HepG2 (cell line): ENCODE results near the gene SULT2B1. TPM values are rescaled to one million over a fixed set of nuclear protein-coding genes. Genes with fewer than 3 reads are reported as not detected.
A peak's percentile ranks its signal among the peaks of the same experiment; 100 is the strongest.

Experiments used
- GABPB1 ChIP-seq: IDR thresholded peaks from 2 replicates; pipeline ENCODE4 v1.6.1; 2016; ENCODE audit warnings: mild to moderate bottlenecking, missing genetic modification reagents, moderate library complexity, missing compliant biosample characterization
- GATAD1 ChIP-seq: IDR thresholded peaks from 2 replicates; pipeline ENCODE4 v1.6.1; 2016; ENCODE audit warnings: missing genetic modification reagents, missing compliant biosample characterization
- NPAS2 ChIP-seq: sonication (generic); formaldehyde crosslinking; IDR thresholded peaks from 2 replicates; pipeline ENCODE4 v1.8.0; 2022; ENCODE audit warnings: mild to moderate bottlenecking, missing genetic modification reagents, borderline replicate concordance
- RAD21 ChIP-seq: fragments of 450-650 bp; formaldehyde crosslinking; IDR thresholded peaks from 2 replicates; pipeline ENCODE4 v1.5.0; 2020; ENCODE audit warnings: mild to moderate bottlenecking
- RBM39 ChIP-seq: fragments of 200-400 bp; formaldehyde crosslinking; IDR thresholded peaks from one replicate; pipeline ENCODE4 v1.6.1; 2018; ENCODE audit warnings: antibody characterized with exemption, mild to moderate bottlenecking, low read depth, low read length; ENCODE audit not compliant: poor library complexity, severe bottlenecking
- ZNF451 ChIP-seq: sonication (generic); formaldehyde crosslinking; IDR thresholded peaks from 2 replicates; pipeline ENCODE4 v1.5.0; 2020; ENCODE audit warnings: mild to moderate bottlenecking, missing genetic modification reagents
- ZNF577 ChIP-seq: sonication (generic); formaldehyde crosslinking; IDR thresholded peaks from 2 replicates; pipeline ENCODE4 v1.4.0; 2020; ENCODE audit warnings: mild to moderate bottlenecking, low read depth, missing genetic modification reagents, borderline replicate concordance
- polyA plus RNA-seq, 8 experiments: library from polyadenylated mRNA; depleted of rRNA in 3 of 8; stranded (reverse) in 7 of 8; unstranded in 1 of 8; fragments of >200 nt; fragmentation: Illumina TruSeq in 4 of 8; extraction: Trizol in 4 of 8; gene quantifications; 2 replicates each; pipeline versions ENCODE4 v1.2.1 to v1.2.3, GENCODE V29; 2011 to 2016; ENCODE audit warnings: low read depth in 4 of 8, missing spikeins in 1 of 8, mixed read lengths in 1 of 8; ENCODE audit not compliant: insufficient read depth in 1 of 8
- total RNA-seq, 5 experiments: library from RNA; depleted of rRNA; stranded (reverse); fragments of >200 nt; fragmentation: Illumina TruSeq; extraction: Trizol; gene quantifications; 2 replicates each; pipeline ENCODE4 v1.2.3, GENCODE V29; 2016; ENCODE audit warnings: low read depth in 1 of 5
- TF ChIP-seq, protein P1 (sequence below): sonication (generic); formaldehyde crosslinking; IDR thresholded peaks from one replicate; pipeline ENCODE4 v1.5.1; 2020; ENCODE audit warnings: mild to moderate bottlenecking, missing genetic modification reagents; ENCODE audit errors: not compliant biosample characterization
- TF ChIP-seq, protein P2 (sequence below): sonication (generic); formaldehyde crosslinking; IDR thresholded peaks from 2 replicates; pipeline ENCODE4 v1.5.0; 2020; ENCODE audit warnings: mild to moderate bottlenecking, missing genetic modification reagents
- TF ChIP-seq, protein P3 (sequence below): IDR thresholded peaks from 2 replicates; pipeline ENCODE4 v1.6.1; 2012; ENCODE audit warnings: low read depth, low read length, improper control_type of control experiment
- TF ChIP-seq, protein P4 (sequence below): sonication (generic); formaldehyde crosslinking; IDR thresholded peaks from 2 replicates; pipeline ENCODE4 v1.4.0; 2020; ENCODE audit warnings: low read depth, missing genetic modification reagents

SULT2B1 gene
- total and polyA plus RNA-seq, 2 of the 13 experiments (the other 11 are each of a cell fraction or from before 2014, with no cell fraction given): 0.13 TPM; not detected in 1

DNA sequence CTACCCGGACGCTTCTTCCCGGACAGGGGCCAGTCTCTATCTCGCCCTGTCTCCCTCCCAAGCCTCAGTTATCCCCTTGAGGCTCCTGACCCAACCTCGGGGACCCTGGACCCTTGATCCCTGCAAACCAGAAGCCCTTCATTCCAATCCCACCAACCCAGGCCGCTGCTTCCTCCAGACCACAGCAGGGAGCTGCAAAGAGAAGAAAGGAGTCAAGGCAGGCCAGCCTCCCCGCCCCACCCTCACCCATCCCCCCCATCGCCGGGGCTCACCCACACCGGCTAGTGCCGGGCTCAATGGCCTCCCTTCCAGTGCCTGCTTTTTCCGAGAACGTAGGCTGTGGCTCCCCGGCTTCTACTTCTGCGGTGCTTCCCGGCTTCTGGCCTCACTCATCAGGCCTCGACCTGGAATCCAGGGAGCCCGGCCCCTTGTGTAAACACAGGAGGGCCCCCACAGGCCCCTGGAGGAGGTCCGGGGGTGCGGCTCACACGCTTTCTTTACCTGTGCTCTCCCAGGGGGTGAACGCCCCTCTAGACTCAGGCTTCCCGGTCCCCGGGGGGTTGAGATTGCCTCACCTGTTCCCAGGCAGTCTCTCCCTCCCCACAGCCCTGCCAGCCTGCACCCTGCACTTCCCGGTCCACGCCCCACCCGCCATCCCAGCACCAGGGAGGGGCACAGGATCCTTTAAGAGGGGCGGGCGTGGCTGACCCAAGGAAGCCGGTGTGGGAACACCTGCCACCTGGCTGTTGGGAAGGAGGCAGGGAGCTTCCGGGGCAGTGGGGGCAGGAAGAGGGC, 62.7 kb downstream of the SULT2B1 start, which contains the start of gene FAM83E (continued):
- TF ChIP-seq, protein P1, sequence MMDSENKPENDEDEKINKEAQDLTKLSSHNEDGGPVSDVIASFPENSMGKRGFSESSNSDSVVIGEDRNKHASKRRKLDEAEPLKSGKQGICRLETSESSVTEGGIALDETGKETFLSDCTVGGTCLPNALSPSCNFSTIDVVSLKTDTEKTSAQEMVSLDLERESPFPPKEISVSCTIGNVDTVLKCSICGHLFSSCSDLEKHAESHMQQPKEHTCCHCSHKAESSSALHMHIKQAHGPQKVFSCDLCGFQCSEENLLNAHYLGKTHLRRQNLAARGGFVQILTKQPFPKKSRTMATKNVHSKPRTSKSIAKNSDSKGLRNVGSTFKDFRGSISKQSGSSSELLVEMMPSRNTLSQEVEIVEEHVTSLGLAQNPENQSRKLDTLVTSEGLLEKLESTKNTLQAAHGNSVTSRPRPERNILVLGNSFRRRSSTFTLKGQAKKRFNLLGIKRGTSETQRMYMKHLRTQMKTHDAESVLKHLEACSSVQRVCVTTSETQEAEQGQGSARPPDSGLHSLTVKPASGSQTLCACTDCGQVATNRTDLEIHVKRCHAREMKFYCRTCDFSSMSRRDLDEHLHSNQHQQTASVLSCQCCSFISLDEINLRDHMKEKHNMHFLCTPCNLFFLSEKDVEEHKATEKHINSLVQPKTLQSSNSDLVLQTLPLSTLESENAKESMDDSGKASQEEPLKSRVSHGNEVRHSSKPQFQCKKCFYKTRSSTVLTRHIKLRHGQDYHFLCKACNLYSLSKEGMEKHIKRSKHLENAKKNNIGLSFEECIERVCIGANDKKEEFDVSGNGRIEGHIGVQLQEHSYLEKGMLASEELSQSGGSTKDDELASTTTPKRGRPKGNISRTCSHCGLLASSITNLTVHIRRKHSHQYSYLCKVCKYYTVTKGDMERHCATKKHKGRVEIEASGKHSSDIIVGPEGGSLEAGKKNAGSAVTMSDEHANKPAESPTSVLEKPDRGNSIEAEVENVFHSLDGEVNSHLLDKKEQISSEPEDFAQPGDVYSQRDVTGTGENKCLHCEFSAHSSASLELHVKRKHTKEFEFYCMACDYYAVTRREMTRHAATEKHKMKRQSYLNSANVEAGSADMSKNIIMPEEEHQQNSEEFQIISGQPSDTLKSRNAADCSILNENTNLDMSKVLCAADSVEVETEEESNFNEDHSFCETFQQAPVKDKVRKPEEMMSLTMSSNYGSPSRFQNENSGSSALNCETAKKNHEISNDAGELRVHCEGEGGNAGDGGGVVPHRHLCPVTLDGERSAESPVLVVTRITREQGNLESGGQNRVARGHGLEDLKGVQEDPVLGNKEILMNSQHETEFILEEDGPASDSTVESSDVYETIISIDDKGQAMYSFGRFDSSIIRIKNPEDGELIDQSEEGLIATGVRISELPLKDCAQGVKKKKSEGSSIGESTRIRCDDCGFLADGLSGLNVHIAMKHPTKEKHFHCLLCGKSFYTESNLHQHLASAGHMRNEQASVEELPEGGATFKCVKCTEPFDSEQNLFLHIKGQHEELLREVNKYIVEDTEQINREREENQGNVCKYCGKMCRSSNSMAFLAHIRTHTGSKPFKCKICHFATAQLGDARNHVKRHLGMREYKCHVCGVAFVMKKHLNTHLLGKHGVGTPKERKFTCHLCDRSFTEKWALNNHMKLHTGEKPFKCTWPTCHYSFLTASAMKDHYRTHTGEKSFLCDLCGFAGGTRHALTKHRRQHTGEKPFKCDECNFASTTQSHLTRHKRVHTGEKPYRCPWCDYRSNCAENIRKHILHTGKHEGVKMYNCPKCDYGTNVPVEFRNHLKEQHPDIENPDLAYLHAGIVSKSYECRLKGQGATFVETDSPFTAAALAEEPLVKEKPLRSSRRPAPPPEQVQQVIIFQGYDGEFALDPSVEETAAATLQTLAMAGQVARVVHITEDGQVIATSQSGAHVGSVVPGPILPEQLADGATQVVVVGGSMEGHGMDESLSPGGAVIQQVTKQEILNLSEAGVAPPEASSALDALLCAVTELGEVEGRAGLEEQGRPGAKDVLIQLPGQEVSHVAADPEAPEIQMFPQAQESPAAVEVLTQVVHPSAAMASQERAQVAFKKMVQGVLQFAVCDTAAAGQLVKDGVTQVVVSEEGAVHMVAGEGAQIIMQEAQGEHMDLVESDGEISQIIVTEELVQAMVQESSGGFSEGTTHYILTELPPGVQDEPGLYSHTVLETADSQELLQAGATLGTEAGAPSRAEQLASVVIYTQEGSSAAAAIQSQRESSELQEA (CRISPR knock-in tag): no peak
- TF ChIP-seq RAD21 (CRISPR knock-in tag) (no peak), GABPB1 (CRISPR knock-in tag) (0 out of 2 replicates have a peak, but pooled peaks have one; percentile 9), ZNF451 (CRISPR knock-in tag) (no peak), GATAD1 (CRISPR knock-in tag) (no peak), RBM39 (peak; percentile 27), NPAS2 (no peak), ZNF577 (CRISPR knock-in tag) (no peak)
- TF ChIP-seq, protein P2, sequence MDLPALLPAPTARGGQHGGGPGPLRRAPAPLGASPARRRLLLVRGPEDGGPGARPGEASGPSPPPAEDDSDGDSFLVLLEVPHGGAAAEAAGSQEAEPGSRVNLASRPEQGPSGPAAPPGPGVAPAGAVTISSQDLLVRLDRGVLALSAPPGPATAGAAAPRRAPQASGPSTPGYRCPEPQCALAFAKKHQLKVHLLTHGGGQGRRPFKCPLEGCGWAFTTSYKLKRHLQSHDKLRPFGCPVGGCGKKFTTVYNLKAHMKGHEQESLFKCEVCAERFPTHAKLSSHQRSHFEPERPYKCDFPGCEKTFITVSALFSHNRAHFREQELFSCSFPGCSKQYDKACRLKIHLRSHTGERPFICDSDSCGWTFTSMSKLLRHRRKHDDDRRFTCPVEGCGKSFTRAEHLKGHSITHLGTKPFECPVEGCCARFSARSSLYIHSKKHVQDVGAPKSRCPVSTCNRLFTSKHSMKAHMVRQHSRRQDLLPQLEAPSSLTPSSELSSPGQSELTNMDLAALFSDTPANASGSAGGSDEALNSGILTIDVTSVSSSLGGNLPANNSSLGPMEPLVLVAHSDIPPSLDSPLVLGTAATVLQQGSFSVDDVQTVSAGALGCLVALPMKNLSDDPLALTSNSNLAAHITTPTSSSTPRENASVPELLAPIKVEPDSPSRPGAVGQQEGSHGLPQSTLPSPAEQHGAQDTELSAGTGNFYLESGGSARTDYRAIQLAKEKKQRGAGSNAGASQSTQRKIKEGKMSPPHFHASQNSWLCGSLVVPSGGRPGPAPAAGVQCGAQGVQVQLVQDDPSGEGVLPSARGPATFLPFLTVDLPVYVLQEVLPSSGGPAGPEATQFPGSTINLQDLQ (CRISPR knock-in tag): no peak
- TF ChIP-seq, protein P3, sequence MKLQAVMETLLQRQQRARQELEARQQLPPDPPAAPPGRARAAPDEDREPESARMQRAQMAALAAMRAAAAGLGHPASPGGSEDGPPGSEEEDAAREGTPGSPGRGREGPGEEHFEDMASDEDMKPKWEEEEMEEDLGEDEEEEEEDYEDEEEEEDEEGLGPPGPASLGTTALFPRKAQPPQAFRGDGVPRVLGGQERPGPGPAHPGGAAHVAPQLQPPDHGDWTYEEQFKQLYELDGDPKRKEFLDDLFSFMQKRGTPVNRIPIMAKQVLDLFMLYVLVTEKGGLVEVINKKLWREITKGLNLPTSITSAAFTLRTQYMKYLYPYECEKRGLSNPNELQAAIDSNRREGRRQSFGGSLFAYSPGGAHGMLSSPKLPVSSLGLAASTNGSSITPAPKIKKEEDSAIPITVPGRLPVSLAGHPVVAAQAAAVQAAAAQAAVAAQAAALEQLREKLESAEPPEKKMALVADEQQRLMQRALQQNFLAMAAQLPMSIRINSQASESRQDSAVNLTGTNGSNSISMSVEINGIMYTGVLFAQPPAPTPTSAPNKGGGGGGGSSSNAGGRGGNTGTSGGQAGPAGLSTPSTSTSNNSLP: no peak
- TF ChIP-seq, protein P4, sequence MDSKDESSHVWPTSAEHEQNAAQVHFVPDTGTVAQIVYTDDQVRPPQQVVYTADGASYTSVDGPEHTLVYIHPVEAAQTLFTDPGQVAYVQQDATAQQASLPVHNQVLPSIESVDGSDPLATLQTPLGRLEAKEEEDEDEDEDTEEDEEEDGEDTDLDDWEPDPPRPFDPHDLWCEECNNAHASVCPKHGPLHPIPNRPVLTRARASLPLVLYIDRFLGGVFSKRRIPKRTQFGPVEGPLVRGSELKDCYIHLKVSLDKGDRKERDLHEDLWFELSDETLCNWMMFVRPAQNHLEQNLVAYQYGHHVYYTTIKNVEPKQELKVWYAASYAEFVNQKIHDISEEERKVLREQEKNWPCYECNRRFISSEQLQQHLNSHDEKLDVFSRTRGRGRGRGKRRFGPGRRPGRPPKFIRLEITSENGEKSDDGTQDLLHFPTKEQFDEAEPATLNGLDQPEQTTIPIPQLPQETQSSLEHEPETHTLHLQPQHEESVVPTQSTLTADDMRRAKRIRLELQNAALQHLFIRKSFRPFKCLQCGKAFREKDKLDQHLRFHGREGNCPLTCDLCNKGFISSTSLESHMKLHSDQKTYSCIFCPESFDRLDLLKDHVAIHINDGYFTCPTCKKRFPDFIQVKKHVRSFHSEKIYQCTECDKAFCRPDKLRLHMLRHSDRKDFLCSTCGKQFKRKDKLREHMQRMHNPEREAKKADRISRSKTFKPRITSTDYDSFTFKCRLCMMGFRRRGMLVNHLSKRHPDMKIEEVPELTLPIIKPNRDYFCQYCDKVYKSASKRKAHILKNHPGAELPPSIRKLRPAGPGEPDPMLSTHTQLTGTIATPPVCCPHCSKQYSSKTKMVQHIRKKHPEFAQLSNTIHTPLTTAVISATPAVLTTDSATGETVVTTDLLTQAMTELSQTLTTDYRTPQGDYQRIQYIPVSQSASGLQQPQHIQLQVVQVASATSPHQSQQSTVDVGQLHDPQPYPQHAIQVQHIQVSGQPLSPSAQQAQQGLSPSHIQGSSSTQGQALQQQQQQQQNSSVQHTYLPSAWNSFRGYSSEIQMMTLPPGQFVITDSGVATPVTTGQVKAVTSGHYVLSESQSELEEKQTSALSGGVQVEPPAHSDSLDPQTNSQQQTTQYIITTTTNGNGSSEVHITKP (CRISPR knock-in tag): no peak
